GM18951 (cell line): Measurements from ENCODE around the gene ANKRD6.

ENCODE experiments used
- POLR2A ChIP-seq: IDR thresholded peaks from 4 replicates; pipeline ENCODE4 v1.6.1; 2011; ENCODE audit warnings: mild to moderate bottlenecking; ENCODE audit not compliant: insufficient read length, insufficient read depth; ENCODE audit errors: extremely low read depth
- in situ Hi-C: fragments of 300-500 bp; cut with MboI; formaldehyde crosslinking; loops from one replicate; pipeline ENCODE4 v1.12.0; 2022; ENCODE audit warnings: low sequenced_read_pairs, mixed read lengths, inconsistent platforms; ENCODE audit not compliant: unreplicated experiment

Gene ANKRD6

DNA sequence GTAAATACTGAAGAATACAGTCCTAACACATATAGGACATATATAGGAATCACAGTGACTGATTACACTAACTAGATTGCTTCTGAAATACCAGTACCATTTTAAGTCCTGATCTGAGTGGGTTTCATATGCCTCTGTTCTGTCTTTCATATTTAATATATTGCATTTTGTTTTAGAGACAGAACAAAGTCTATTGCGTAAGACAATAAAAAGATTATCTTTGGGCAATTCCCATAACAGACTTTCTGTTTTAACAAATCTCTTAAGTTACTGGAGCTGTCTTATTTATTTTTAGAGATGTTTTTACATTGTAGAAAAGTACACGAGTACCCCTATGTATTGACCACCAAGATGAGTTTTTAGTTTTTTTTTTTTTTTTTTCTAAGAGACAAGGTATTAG lies 29.6 kb downstream of the ANKRD6 start:
- TF ChIP-seq POLR2A, result no peak

DNA sequence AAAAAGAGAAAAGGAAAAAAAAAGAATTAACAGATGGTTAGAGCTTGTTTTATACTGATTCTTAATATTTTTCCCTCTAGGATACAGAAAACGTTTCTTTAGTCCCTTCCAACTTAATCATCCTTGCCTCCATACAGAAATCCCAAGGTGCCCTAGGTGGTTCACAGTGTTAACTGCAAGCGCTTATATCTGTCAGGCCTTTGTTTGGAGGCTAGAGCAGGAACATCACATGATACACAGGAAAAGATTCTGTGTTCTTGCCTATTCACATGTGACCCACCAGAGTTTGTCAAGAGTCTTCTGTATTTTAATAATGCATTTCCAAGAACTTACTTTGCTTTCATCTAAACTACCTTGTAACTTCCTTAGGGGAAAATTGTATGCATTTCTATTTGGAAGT lies 31.3 kb downstream of the ANKRD6 start:
- in situ Hi-C loops, result no loop called here
- no peak for TF ChIP-seq POLR2A

More for the DNA sequence above, 29.6 kb downstream of the ANKRD6 start:
- in situ Hi-C loops, result no loop called here

DNA sequence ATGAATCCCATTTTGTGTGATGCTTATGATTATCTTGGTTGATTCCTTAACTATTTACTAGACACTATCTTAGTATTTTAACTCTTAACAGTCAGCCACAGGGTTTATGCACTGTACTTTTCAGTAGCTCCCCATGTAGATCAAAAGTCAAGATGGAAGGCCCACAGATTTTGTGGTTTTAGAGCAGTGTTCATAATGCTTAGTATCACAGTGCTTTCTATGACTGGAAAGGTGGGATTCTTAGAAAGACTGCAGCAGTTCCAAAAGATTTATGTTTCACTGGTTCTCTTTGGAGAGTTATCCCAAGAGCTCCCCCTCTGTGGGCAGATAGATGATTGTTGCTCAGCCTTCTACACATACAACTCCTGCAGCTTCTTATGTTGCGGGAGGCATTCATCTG lies 34.5 kb downstream of the ANKRD6 start:
- in situ Hi-C loops, result no loop called here
- TF ChIP-seq POLR2A, result no peak

DNA sequence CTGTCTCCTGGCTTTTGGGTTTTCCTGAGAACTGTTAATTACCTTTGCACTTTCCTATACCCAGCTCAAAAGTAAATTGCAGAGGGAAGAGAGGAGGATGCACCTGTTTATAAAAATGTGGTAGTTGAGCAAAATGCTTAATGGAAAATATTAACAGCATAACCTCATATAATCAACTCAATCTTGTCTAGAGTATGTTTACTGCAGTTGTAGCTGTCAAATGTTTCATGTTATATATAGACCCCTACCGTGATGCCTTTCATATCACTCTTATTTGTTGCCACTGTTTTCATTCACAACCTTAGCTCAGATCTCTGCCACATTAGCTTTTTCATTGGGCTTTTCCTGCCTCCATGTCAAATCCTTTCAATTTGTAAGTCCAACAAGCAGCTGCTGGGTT lies 36.0 kb downstream of the ANKRD6 start:
- no peak for TF ChIP-seq POLR2A
- in situ Hi-C loops, result no loop called here

DNA sequence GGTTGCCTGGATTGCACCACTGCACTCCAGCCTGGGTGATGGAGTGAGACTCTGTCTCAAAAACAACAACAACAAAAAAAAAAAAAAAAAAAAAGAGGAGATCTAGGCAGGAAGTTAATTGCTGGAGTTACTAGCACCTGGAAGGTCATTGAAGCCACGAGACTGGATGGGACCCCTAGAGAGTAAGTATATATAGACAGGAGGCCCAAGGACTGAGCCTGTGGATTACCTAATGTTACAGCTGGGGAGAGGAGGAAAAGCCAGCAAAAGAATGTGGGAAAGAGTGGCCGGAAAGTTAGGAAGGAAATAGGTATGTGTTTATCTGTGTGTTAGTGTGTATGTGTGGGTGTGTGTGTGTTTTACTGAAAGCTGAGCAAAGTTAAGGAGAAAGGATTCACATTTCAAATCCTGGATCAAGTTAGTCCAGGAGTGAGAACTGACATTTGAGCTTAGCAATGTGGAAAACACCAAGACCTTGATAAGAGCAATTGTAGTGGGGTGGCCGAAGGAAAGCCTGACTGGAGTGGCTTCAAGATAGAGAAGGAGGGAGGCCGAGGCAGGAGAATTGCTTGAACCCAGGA lies 38.4 kb downstream of the ANKRD6 start:
- no peak for TF ChIP-seq POLR2A
- in situ Hi-C loops, result no loop called here

DNA sequence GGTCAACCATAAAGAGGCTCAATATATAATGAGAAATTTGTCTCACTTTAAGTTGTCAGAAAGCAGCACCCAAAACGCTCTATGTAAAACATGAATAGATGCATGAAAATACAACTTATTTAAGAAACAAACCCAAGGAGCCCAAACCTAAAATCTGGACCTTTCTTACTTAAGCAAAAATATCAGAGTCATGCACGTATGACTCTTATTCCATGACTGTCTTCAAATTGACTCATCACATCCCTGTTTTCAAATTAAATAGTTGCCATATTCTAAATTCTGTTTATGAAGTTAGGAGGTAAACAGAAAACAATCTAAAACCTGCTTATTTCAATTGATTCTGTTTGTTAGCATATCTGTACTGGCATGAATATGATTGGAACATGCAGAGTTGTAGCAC lies 42.1 kb downstream of the ANKRD6 start:
- in situ Hi-C loops, result no loop called here
- no peak for TF ChIP-seq POLR2A

DNA sequence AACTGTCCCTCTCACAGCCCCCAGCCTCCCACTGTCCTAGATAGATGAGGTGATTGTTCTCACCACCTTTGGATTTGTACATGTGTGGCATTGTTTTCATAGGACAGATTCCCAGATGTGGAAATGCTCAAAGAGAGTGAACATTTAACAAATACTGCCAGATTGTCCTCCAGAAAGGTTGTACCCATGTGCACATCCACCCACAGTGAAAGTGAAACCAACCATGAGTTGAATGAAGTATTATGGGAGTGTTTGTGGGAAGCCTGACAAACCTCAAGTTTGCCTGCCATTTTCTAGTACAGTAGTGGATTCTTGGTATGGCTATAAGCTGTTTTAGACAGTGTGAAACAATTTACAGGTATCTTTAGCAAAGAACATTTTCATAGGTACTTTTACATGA lies 42.7 kb downstream of the ANKRD6 start:
- in situ Hi-C loops, result no loop called here
- no peak for TF ChIP-seq POLR2A

DNA sequence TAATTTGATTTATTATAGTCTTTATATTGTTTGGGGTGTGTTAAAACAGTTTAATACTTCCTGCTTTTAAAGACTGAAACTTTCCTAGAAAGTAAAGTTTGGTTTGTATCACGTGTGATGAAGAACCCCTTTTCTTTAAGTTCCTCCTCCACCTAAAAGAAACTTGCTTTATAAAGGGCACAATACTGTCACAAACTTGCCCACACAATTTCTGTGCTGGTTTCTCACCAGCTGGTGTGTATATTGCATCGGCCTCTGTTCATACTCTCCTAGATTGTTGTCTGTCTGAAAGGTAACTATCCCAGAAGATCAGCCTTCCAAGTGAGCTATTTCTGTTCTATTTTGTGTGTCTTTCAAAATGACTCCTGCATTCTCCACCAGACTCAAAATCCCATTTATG lies 46.9 kb downstream of the ANKRD6 start:
- in situ Hi-C loops, result no loop called here
- no peak for TF ChIP-seq POLR2A

DNA sequence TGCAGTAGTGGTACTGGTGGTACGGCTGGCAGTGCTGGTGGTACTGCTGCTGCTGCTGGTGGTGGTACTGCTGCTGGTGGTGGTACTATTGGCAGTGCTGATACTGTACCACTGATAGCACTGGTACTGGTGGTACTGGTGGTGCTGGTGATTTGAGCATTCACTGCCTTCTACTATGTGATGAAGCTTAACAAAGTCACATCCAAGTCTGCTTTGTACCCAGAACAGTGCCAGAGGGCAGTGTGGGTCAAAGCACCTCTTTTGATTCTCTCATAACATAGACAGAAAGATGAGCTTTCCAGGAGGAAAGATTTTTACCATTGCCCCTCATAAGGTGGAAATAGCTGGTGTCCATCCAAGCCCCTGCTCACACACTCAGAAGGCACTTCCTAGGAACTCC lies 48.7 kb downstream of the ANKRD6 start:
- no peak for TF ChIP-seq POLR2A
- in situ Hi-C loops, result no loop called here

DNA sequence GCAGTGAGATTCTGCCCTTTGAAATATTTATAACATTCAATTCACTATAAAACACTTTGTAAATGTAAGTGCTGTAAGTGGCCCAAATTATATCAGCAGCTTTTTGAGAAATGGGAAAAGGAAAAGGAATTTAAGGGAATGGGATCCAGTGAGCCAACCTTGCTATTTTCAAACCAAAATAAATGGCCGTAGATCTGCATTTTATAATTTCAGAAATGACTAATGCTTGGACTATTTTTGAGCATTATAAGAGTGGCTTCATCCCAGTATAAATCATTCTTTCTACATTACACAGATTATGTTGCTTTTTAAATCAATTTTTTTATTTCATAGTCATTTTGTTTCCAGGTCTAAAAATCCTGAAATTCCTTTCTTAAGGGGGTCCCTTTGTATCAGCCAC lies 49.2 kb downstream of the ANKRD6 start:
- TF ChIP-seq POLR2A, result no peak
- in situ Hi-C loops, result no loop called here

DNA sequence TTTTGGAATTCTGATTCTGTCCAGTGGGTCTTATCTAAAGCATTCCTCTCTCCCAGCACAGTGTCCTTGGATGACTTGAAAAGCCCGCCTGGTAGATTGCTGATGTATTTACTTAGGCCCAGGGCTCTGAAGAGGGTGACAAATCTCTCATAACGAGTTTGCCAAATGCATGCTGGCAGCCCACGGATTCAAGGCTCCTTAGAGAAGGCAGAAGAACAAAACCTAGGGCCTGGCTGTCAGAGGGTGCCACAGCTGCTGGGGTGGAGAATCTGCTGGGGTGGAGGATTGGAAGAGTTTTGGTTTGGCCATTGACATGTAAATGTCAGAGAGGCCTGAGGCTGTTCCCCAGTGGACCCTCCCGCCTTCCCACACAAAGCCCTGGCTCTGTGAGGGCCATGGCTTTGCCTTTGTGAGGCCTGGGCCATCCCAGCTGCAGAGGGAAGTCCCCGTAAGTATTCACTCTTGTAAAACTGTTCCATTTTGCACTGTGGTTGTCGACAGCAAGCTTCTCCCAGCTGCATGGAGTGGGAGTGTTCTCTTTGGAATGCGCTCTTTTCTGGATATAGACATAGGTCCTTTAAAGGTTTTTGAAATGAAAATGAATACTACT lies 50.3 kb downstream of the ANKRD6 start:
- in situ Hi-C loops, result no loop called here
- no peak for TF ChIP-seq POLR2A

DNA sequence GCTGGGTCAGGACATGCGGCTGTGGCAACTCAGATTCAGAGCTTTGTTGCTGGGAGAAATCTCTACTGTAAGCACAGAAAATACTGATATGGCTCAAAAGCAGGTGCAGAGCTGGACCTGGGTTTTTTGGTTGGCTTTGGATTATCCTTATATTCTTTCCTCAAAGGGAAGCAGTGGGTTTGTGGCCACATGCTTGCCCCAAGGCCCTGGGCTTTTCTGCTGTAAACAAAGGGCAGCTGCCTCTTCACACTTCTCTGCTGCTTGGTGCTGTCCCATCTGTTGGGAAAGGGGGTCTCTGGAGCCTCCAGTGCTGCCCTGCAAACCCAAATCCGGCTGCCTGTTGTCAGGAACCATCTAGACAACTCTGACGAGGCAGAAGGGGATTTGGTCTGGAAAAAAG lies 52.4 kb downstream of the ANKRD6 start:
- in situ Hi-C loops, result no loop called here
- TF ChIP-seq POLR2A, result no peak

DNA sequence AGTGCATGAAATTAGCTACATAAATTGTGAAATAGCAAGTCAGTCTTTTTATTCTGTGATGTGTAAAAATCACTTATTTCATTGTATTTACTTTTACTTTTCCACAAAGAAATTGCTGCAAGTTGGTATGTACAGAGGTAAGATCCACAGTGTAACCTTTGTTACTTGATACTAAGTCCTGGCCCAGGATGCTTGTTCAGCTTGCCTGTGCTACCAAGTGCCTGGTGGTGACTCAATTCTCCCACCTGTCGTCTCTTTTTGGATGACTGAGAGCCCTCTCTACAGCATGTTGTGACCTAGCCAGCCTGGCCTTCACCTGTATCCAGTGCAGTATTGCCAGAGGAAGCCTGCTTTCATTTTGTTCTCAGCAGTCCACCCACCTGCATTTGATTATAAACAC lies 54.9 kb downstream of the ANKRD6 start:
- no peak for TF ChIP-seq POLR2A
- in situ Hi-C loops, result no loop called here

DNA sequence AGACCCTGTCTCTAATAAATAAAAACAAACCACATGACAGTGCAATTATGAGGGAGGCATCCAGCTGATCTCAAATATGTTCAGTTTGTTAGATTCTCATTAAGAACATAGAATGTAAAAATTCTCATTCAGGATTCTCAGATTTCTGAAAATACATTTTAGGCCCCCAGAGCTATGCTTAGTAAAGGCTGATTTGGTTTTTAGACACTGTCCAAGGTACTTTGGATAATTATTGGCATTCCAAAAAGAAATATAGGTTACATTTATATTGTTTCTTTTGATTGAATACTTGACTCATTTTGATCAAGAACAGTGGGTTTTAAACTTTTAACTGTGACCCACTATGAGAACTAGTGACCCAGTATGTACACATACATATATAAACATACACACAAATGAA lies 55.5 kb downstream of the ANKRD6 start:
- no peak for TF ChIP-seq POLR2A
- in situ Hi-C loops, result no loop called here

DNA sequence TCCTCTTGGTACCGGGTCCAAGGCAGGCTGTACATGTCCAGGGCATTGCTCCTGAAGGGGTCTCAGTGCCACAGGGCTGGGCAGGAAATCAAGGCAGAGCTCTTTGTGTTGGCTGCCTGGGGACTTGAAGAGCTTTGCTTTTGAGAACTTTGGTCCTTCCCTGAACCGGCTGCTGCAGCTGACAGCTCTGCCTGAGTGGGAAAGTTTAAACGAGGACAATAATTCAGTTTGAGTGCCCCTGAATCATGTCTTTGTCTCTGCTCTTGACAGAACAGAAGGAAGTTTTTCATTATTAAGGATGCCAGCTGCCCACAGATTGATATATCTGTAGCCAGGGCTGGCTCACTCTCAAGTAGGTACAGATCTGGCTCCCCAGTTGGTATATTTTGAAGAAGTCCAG lies 56.1 kb downstream of the ANKRD6 start:
- in situ Hi-C loops, result no loop called here

More for the DNA sequence above, 56.1 kb downstream of the ANKRD6 start:
- TF ChIP-seq POLR2A, result no peak
